Transverse colon (tissue), 4 donors: Measurements from ENCODE around the gene SLC19A1. TPM values are rescaled to one million over a fixed set of nuclear protein-coding genes. Genes with fewer than 3 reads are reported as not detected.

Experiments
- DNase-seq: peaks from one replicate; pipeline ENCODE4 v3.0.0-alpha.2; 2019
- H3K27ac ChIP-seq, 4 donors: fragments of 200-600 bp; sonication (generic); 2 replicates each; pipeline ENCODE4 v1.5.1; 2016 to 2018; ENCODE audit warnings: inconsistent platforms in 4 of 4
- H3K27me3 ChIP-seq: fragments of 200-600 bp; sonication (generic); 2 replicates; pipeline ENCODE4 v1.5.1; 2017; ENCODE audit warnings: inconsistent platforms
- H3K36me3 ChIP-seq, 4 donors: fragments of 200-600 bp; sonication (generic); 2 replicates each; pipeline ENCODE4 v1.5.1; 2017 to 2019; ENCODE audit warnings: inconsistent platforms in 4 of 4
- H3K4me1 ChIP-seq, 4 donors: fragments of 200-600 bp; sonication (generic); 2 replicates each; pipeline ENCODE4 v1.5.1; 2017 to 2020; ENCODE audit warnings: inconsistent platforms in 4 of 4
- H3K4me3 ChIP-seq, 4 donors: fragments of 200-600 bp; sonication (generic); 1 replicate in 1 of 4; 2 replicates in 3 of 4; pipeline versions ENCODE4 v1.5.1 to v1.6.1; 2017 to 2019; ENCODE audit warnings: inconsistent platforms in 4 of 4
- H3K9me3 ChIP-seq, 2 donors: fragments of 200-600 bp; sonication (generic); 2 replicates each; pipeline ENCODE4 v1.5.1; 2017 to 2019; ENCODE audit warnings: inconsistent platforms in 2 of 2
- CTCF ChIP-seq, 5 experiments: fragments of 200-600 bp in 3 of 5; fragments of 450-650 bp in 2 of 5; sonication (generic) in 3 of 5; IDR thresholded peaks; 1 replicate in 2 of 5; 2 replicates in 3 of 5; pipeline ENCODE4 v1.5.1; 2016 to 2017; ENCODE audit warnings: antibody characterized with exemption in 5 of 5, inconsistent platforms in 3 of 5, mild to moderate bottlenecking in 2 of 5, moderate library complexity in 1 of 5
- EP300 ChIP-seq: sonication (generic); formaldehyde crosslinking; IDR thresholded peaks from one replicate; pipeline ENCODE4 v1.6.1; 2017; ENCODE audit warnings: antibody characterized with exemption, low read depth
- POLR2A ChIP-seq: fragments of 450-650 bp; IDR thresholded peaks from one replicate; pipeline ENCODE4 v1.6.1; 2016; ENCODE audit warnings: antibody characterized with exemption, mild to moderate bottlenecking, moderate library complexity
- POLR2AphosphoS5 ChIP-seq, 3 donors: sonication (generic); formaldehyde crosslinking; IDR thresholded peaks; one replicate each; pipeline ENCODE4 v1.6.1; 2016; ENCODE audit warnings: antibody characterized with exemption in 3 of 3
- WGBS, 2 donors: methylation state at CpG; one replicate each; pipeline ENCODE4 v1.1.5; 2018; ENCODE audit warnings: low coverage in 1 of 2; 5-methylcytosine and 5-hydroxymethylcytosine counted together
- in situ Hi-C, 4 donors: fragments of 200-750 bp; cut with MboI; loops; one replicate each; pipeline versions ENCODE4 v1.15.0 to v1.15.1; 2017; ENCODE audit warnings: low sequenced_read_pairs in 3 of 4, low pct_ligation_motif_present in 1 of 4, low pct_unique_long_range_greater_than_20kb in 1 of 4
- intact Hi-C: fragments of 100-400 bp; cut with DNase I; formaldehyde crosslinking; loops from one replicate; pipeline ENCODE4 v1.15.1; 2023; ENCODE audit warnings: low total_unique reads
- total RNA-seq, 4 donors: library from RNA; depleted of rRNA; stranded (reverse); fragments of >200 nt; gene quantifications; one replicate each; pipeline ENCODE4 v1.1.0, GENCODE V29; 2016

The SLC19A1 gene
- total RNA-seq, 4 donors from 2014 or later = 8.3 to 24.1 (median 17.3) TPM

- intact Hi-C loops (no loop called here), in situ Hi-C loops (loop anchor here in 1 of 4 donors (10.0 kb wide), 1 partner anchor 117 kb away; no protein-coding TSS in a partner anchor)
- 20 to 22% methylated on average over 9 to 29 of the region's 32 CpGs for WGBS, 2 donors
- Histone ChIP-seq H3K27me3 (no peaks in the 10 kb centered on the region), H3K27ac (peak overlapping the region; percentile 3 to 56 (median 46)), H3K4me3 (peak overlapping the region in 2 of 4 donors; percentile 10 to 35), H3K4me1 (peaks cover 7 to 15% (median 12%) of the 10 kb centered on the region in 4 donors), H3K9me3 (no peaks in the 10 kb centered on the region), H3K36me3 (no peaks in the 10 kb centered on the region)
- peak; percentile 74 for DNase-seq
- TF ChIP-seq CTCF (IDR thresholded peaks at IDR 0.05) (peak; percentile 87 to 91 (median 89)), POLR2AphosphoS5 (IDR thresholded peaks at IDR 0.05) (no peak), EP300 (no peak)
Measured at GRCh38 chr21:45478115-45478801, 64.0 kb downstream of the SLC19A1 start.

GRCh38 chr21:45477176-45478114, 64.8 kb downstream of the SLC19A1 start:
- in situ Hi-C loops (loop anchor here in 1 of 4 donors (10.0 kb wide), 1 partner anchor 117 kb away; no protein-coding TSS in a partner anchor), intact Hi-C loops (no loop called here)
- H3K36me3 ChIP-seq = no peaks in the 10 kb centered on the region
- peak overlapping the region in 1 of 4 donors; percentile 35 for H3K4me3 ChIP-seq
- no peaks in the 10 kb centered on the region for H3K9me3 ChIP-seq
- peak overlapping the region; percentile 3 to 56 (median 46) for H3K27ac ChIP-seq
- H3K27me3 ChIP-seq = no peaks in the 10 kb centered on the region
- H3K4me1 ChIP-seq = peaks cover 7 to 16% (median 14%) of the 10 kb centered on the region in 4 donors
- TF ChIP-seq CTCF (IDR thresholded peaks at IDR 0.05) = no peak
- TF ChIP-seq EP300 = no peak
- TF ChIP-seq POLR2AphosphoS5 (IDR thresholded peaks at IDR 0.05) = no peak
- no peak for TF ChIP-seq POLR2A
- no peak for DNase-seq
- 50 to 58% methylated on average over 1 to 40 of the region's 44 CpGs for WGBS, 2 donors

GRCh38 chr21:45476582-45476981, 65.7 kb downstream of the SLC19A1 start:
- 89 to 96% methylated on average over 5 to 6 of the region's 6 CpGs for WGBS, 2 donors
- Histone ChIP-seq H3K4me3 (no peak overlapping the region), H3K4me1 (peaks cover 11 to 24% (median 19%) of the 10 kb centered on the region in 4 donors), H3K36me3 (no peaks in the 10 kb centered on the region), H3K27me3 (no peaks in the 10 kb centered on the region), H3K9me3 (no peaks in the 10 kb centered on the region), H3K27ac (no peak overlapping the region)
- intact Hi-C loops = no loop called here
- TF ChIP-seq POLR2A (no peak), POLR2AphosphoS5 (IDR thresholded peaks at IDR 0.05) (no peak), EP300 (no peak), CTCF (IDR thresholded peaks at IDR 0.05) (no peak)
- in situ Hi-C loops = loop anchor here in 1 of 4 donors (10.0 kb wide), 1 partner anchor 118 kb away; no protein-coding TSS in a partner anchor
- no peak for DNase-seq
